Skeletal muscle cell (primary cell): ENCODE data around the gene DOP1B.
"Not testable (repeated sequence)": the region's sequence is repeated elsewhere in the genome, so short reads cannot be mapped to it uniquely, and the experiment has no call there.

Experiments
- DNase-seq: peaks from one replicate; pipeline ENCODE4 v3.0.0-alpha.2; 2010; ENCODE audit warnings: low read depth
- H3K4me3 ChIP-seq: 2 replicates; pipeline ENCODE4 v1.5.1; 2011; ENCODE audit warnings: low read depth, mild to moderate bottlenecking, control low read depth, low read length, moderate library complexity

The DOP1B gene

GRCh38 chr21:36130839-36131238 lies 25.8 kb upstream of the DOP1B start:
- not testable (repeated sequence) for H3K4me3 ChIP-seq, DNase-seq

GRCh38 chr21:36132696-36133095 lies 23.9 kb upstream of the DOP1B start:
- no peak overlapping the region for H3K4me3 ChIP-seq
- DNase-seq: no peak

GRCh38 chr21:36134803-36135390 lies 21.7 kb upstream of the DOP1B start, which contains the start of gene CBR3:
CBR3 (plus strand) TSS chr21:36135079; CDS start chr21:36135193, 114 bp downstream.
- peak within 1 kb of the TSS; percentile 70 for H3K4me3 ChIP-seq

GRCh38 chr21:36135391-36136102 lies 21.1 kb upstream of the DOP1B start:
- H3K4me3 ChIP-seq: peak overlapping the region; percentile 70
- DNase-seq: peak; percentile 51

More at GRCh38 chr21:36134803-36135390, 21.7 kb upstream of the DOP1B start, which contains the start of gene CBR3:
- no peak for DNase-seq

GRCh38 chr21:36139791-36140190 lies 16.8 kb upstream of the DOP1B start:
- H3K4me3 ChIP-seq, DNase-seq: not testable (repeated sequence)

GRCh38 chr21:36141513-36141925 lies 15.1 kb upstream of the DOP1B start:
- no peak overlapping the region for H3K4me3 ChIP-seq

GRCh38 chr21:36144233-36144632 lies 12.4 kb upstream of the DOP1B start:
- not testable (repeated sequence) for H3K4me3 ChIP-seq, DNase-seq

More at GRCh38 chr21:36141513-36141925, 15.1 kb upstream of the DOP1B start:
- DNase-seq: no peak

GRCh38 chr21:36145259-36145658 lies 11.4 kb upstream of the DOP1B start:
- no peak for DNase-seq
- no peak overlapping the region for H3K4me3 ChIP-seq

GRCh38 chr21:36147911-36148310 lies 8.7 kb upstream of the DOP1B start:
- H3K4me3 ChIP-seq: no peak overlapping the region
- DNase-seq: no peak

- no peak for DNase-seq
Measured at GRCh38 chr21:36148886-36149285, 7.7 kb upstream of the DOP1B start.

GRCh38 chr21:36149788-36150711 lies 6.6 kb upstream of the DOP1B start:
- H3K4me3 ChIP-seq: no peak overlapping the region
- DNase-seq: no peak

More at GRCh38 chr21:36148886-36149285, 7.7 kb upstream of the DOP1B start:
- no peak overlapping the region for H3K4me3 ChIP-seq

GRCh38 chr21:36155603-36156338 lies 853 bp upstream of the DOP1B start:
- peak overlapping the region; percentile 74 for H3K4me3 ChIP-seq
- no peak for DNase-seq

- H3K4me3 ChIP-seq: peak overlapping the region; percentile 81
- peak; percentile 92 for DNase-seq
Measured at GRCh38 chr21:36156339-36156814, 247 bp upstream of the DOP1B start.

GRCh38 chr21:36159356-36159921 lies 2.8 kb downstream of the DOP1B start:
- no peak overlapping the region for H3K4me3 ChIP-seq
- DNase-seq: no peak

- H3K4me3 ChIP-seq: no peak overlapping the region
Measured at GRCh38 chr21:36160850-36161178, 4.2 kb downstream of the DOP1B start.

GRCh38 chr21:36162631-36163030 lies 6.0 kb downstream of the DOP1B start:
- H3K4me3 ChIP-seq: no peak overlapping the region
- no peak for DNase-seq

More at GRCh38 chr21:36160850-36161178, 4.2 kb downstream of the DOP1B start:
- no peak for DNase-seq

- no peak overlapping the region for H3K4me3 ChIP-seq
- no peak for DNase-seq
Measured at GRCh38 chr21:36163750-36164741, 7.4 kb downstream of the DOP1B start.

GRCh38 chr21:36165356-36165755 lies 8.7 kb downstream of the DOP1B start:
- H3K4me3 ChIP-seq: no peak overlapping the region
- no peak for DNase-seq
